ENCODE results near the gene ZNF19.

The ZNF19 gene

DNA sequence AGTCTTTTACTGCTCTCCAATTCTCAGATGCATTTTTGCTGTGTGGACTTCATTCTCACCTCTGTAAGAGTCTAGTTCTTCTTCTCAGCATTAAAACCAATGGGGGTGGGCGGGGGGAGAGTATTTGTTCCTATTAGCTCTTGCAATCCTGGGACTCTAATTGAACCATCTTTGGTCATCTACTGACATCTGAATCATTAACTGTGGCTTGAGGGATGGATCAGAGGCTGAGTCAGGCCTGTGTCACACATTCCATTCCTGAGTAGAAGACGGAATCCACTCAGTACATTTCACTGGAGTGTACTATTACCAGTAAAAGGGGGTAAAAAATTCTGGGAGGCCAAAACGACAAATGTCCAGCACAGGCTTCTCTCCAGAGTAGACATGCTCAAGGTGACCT, 14.3 kb downstream of the ZNF19 start:
- H3K4me2 ChIP-seq (ENCODE audit: low read depth, low read length, poor library complexity, severe bottlenecking): no peak overlapping the region
- H3K27me3 ChIP-seq (ENCODE audit: low read length): no peaks in the 10 kb centered on the region
- no peak overlapping the region for H2AFZ ChIP-seq (ENCODE audit: low read depth, low read length, severe bottlenecking)
- H3K4me3 ChIP-seq (ENCODE audit: insufficient read depth, low read length, poor library complexity, severe bottlenecking): no peak overlapping the region
- no peaks in the 10 kb centered on the region for H3K36me3 ChIP-seq (ENCODE audit: low read length)
- H4K20me1 ChIP-seq (ENCODE audit: low read depth, low read length): no peaks in the 10 kb centered on the region
- no peaks in the 10 kb centered on the region for H3K79me2 ChIP-seq (ENCODE audit: insufficient read depth, low read length)
- no peak overlapping the region for H3K9ac ChIP-seq (ENCODE audit: low read length)
- no peaks in the 10 kb centered on the region for H3F3A ChIP-seq (ENCODE audit: insufficient read depth)
- no peak overlapping the region for H3K27ac ChIP-seq (ENCODE audit: low read depth, low read length)
- no peaks in the 10 kb centered on the region for H3K9me2 ChIP-seq (replicated peaks; ENCODE audit: insufficient read depth, low read length)
- no peak for TF ChIP-seq EZH2phosphoT487 (conservative IDR thresholded peaks at IDR 0.05; ENCODE audit: low read length)
- TF ChIP-seq, protein P1, sequence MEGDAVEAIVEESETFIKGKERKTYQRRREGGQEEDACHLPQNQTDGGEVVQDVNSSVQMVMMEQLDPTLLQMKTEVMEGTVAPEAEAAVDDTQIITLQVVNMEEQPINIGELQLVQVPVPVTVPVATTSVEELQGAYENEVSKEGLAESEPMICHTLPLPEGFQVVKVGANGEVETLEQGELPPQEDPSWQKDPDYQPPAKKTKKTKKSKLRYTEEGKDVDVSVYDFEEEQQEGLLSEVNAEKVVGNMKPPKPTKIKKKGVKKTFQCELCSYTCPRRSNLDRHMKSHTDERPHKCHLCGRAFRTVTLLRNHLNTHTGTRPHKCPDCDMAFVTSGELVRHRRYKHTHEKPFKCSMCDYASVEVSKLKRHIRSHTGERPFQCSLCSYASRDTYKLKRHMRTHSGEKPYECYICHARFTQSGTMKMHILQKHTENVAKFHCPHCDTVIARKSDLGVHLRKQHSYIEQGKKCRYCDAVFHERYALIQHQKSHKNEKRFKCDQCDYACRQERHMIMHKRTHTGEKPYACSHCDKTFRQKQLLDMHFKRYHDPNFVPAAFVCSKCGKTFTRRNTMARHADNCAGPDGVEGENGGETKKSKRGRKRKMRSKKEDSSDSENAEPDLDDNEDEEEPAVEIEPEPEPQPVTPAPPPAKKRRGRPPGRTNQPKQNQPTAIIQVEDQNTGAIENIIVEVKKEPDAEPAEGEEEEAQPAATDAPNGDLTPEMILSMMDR (IDR thresholded peaks at IDR 0.05; ENCODE audit: insufficient read depth, low read length, poor library complexity, severe bottlenecking): no peak
- no peaks in the 10 kb centered on the region for H3K9me3 ChIP-seq (ENCODE audit: insufficient read depth, low read length)

DNA sequence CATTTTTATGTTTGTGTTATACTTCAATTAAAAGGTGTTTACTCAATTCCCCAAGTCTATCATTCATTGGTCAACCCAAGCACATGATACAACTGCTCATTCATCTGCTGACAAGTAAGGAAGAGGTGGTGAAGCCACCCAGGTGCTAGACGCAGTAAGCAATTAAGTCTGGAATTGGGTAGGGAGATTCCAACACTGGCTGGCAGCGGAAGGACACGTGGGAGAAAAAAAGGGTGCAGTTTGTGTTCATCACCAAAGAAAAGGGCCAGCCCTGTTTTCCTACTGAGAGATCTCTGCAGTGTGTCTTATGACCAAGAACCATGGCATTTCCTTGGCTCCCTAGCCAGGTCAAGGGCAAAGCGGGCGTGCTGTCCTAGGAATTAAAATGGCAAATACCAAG, 15.2 kb downstream of the ZNF19 start:
- Histone ChIP-seq H3K4me3 (ENCODE audit: insufficient read depth, low read length, poor library complexity, severe bottlenecking) (no peak overlapping the region), H3K79me2 (ENCODE audit: insufficient read depth, low read length) (no peaks in the 10 kb centered on the region), H3K4me2 (ENCODE audit: low read depth, low read length, poor library complexity, severe bottlenecking) (no peak overlapping the region), H3K9ac (ENCODE audit: low read length) (no peak overlapping the region), H3K9me3 (ENCODE audit: insufficient read depth, low read length) (no peaks in the 10 kb centered on the region), H3K27ac (ENCODE audit: low read depth, low read length) (no peak overlapping the region), H3K9me2 (replicated peaks; ENCODE audit: insufficient read depth, low read length) (no peaks in the 10 kb centered on the region), H4K20me1 (ENCODE audit: low read depth, low read length) (no peaks in the 10 kb centered on the region), H3F3A (ENCODE audit: insufficient read depth) (no peaks in the 10 kb centered on the region), H2AFZ (ENCODE audit: low read depth, low read length, severe bottlenecking) (no peak overlapping the region), H3K27me3 (ENCODE audit: low read length) (no peaks in the 10 kb centered on the region), H3K36me3 (ENCODE audit: low read length) (no peaks in the 10 kb centered on the region)
- TF ChIP-seq EZH2phosphoT487 (conservative IDR thresholded peaks at IDR 0.05; ENCODE audit: low read length): no peak
- TF ChIP-seq, protein P1 (IDR thresholded peaks at IDR 0.05; ENCODE audit: insufficient read depth, low read length, poor library complexity, severe bottlenecking): no peak

DNA sequence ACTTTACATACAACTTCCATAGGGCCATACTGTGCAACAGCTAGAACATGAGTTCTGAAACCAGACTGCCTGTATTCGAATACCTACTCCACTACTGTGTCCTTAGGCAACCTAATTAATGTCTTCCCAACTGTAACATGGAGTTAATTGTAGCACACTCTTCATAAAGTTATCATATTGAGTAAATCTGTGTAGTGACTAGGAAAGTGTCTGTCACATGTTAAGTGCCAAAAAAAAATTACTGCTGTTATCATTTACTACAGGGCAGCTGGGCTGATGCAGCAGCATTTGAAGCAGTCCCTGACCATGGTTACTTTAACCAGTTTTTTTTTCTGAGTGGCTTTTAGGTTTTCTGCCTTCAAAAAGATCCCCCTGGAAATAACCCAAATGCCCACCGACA, 16.2 kb downstream of the ZNF19 start:
- no peak overlapping the region for H3K4me2 ChIP-seq (ENCODE audit: low read depth, low read length, poor library complexity, severe bottlenecking)
- no peaks in the 10 kb centered on the region for H3K9me3 ChIP-seq (ENCODE audit: insufficient read depth, low read length)
- no peaks in the 10 kb centered on the region for H3F3A ChIP-seq (ENCODE audit: insufficient read depth)
- H3K9ac ChIP-seq (ENCODE audit: low read length): no peak overlapping the region
- H2AFZ ChIP-seq (ENCODE audit: low read depth, low read length, severe bottlenecking): no peak overlapping the region
- no peaks in the 10 kb centered on the region for H3K9me2 ChIP-seq (replicated peaks; ENCODE audit: insufficient read depth, low read length)
- TF ChIP-seq EZH2phosphoT487 (conservative IDR thresholded peaks at IDR 0.05; ENCODE audit: low read length): no peak
- TF ChIP-seq, protein P1 (IDR thresholded peaks at IDR 0.05; ENCODE audit: insufficient read depth, low read length, poor library complexity, severe bottlenecking): no peak
- no peaks in the 10 kb centered on the region for H3K27me3 ChIP-seq (ENCODE audit: low read length)
- no peaks in the 10 kb centered on the region for H4K20me1 ChIP-seq (ENCODE audit: low read depth, low read length)
- no peak overlapping the region for H3K4me3 ChIP-seq (ENCODE audit: insufficient read depth, low read length, poor library complexity, severe bottlenecking)
- no peak overlapping the region for H3K27ac ChIP-seq (ENCODE audit: low read depth, low read length)
- no peaks in the 10 kb centered on the region for H3K36me3 ChIP-seq (ENCODE audit: low read length)
- no peaks in the 10 kb centered on the region for H3K79me2 ChIP-seq (ENCODE audit: insufficient read depth, low read length)

All from SU-DHL-6 (cell line).